Stomach (tissue), 4 donors: Measurements from ENCODE around the gene RSBN1.

Source experiments
- EP300 ChIP-seq: sonication (generic); formaldehyde crosslinking; IDR thresholded peaks from one replicate; pipeline ENCODE4 v1.6.1; 2017; ENCODE audit warnings: antibody characterized with exemption
- POLR2A ChIP-seq, 4 donors: fragments of 450-650 bp; IDR thresholded peaks; one replicate each; pipeline ENCODE4 v1.6.1; 2016; ENCODE audit warnings: antibody characterized with exemption in 4 of 4, control low read depth in 2 of 4, mild to moderate bottlenecking in 1 of 4, moderate library complexity in 1 of 4
- TF ChIP-seq, protein P1 (sequence below), 7 experiments: fragments of 450-650 bp in 4 of 7; fragments of 200-600 bp in 3 of 7; sonication (generic) in 3 of 7; IDR thresholded peaks; one replicate each; pipeline ENCODE4 v1.5.1; 2016 to 2019; ENCODE audit warnings: antibody characterized with exemption in 7 of 7, control low read depth in 2 of 7, mild to moderate bottlenecking in 1 of 7

GRCh38 chr1:113849072-113849471, 36.8 kb upstream of the RSBN1 start:
- no peak for TF ChIP-seq POLR2A (IDR thresholded peaks at IDR 0.05)
- TF ChIP-seq, protein P1, sequence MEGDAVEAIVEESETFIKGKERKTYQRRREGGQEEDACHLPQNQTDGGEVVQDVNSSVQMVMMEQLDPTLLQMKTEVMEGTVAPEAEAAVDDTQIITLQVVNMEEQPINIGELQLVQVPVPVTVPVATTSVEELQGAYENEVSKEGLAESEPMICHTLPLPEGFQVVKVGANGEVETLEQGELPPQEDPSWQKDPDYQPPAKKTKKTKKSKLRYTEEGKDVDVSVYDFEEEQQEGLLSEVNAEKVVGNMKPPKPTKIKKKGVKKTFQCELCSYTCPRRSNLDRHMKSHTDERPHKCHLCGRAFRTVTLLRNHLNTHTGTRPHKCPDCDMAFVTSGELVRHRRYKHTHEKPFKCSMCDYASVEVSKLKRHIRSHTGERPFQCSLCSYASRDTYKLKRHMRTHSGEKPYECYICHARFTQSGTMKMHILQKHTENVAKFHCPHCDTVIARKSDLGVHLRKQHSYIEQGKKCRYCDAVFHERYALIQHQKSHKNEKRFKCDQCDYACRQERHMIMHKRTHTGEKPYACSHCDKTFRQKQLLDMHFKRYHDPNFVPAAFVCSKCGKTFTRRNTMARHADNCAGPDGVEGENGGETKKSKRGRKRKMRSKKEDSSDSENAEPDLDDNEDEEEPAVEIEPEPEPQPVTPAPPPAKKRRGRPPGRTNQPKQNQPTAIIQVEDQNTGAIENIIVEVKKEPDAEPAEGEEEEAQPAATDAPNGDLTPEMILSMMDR (IDR thresholded peaks at IDR 0.05): no peak
- TF ChIP-seq EP300: no peak
